ENCODE results near the gene UNC13C.
A peak's percentile ranks its signal among the peaks of the same experiment; 100 is the strongest.

The UNC13C gene

GRCh38 chr15:54547491-54547890, 569.2 kb downstream of the UNC13C start:
- Histone ChIP-seq H3K27me3 (ENCODE audit: insufficient read depth, low read depth) (no peaks in the 10 kb centered on the region), H3K4me2 (no peak overlapping the region), H3K79me2 (ENCODE audit: insufficient read depth, low read depth) (no peaks in the 10 kb centered on the region), H3K36me3 (ENCODE audit: insufficient read depth) (no peaks in the 10 kb centered on the region), H3K4me3 (IDR thresholded peaks at IDR 0.05; ENCODE audit: insufficient read depth, low read depth, low read length) (no peak overlapping the region), H3K9ac (no peak overlapping the region), H3K27ac (no peak overlapping the region), H4K20me1 (ENCODE audit: insufficient read depth) (no peaks in the 10 kb centered on the region), H2AFZ (ENCODE audit: low read depth) (no peak overlapping the region), H3K4me1 (ENCODE audit: low read depth, poor library complexity, severe bottlenecking) (no peaks in the 10 kb centered on the region)
- no peak for TF ChIP-seq CTCF (conservative IDR thresholded peaks at IDR 0.05; ENCODE audit: low read depth, low read length)

GRCh38 chr15:54550954-54551353, 572.7 kb downstream of the UNC13C start:
- TF ChIP-seq CTCF (conservative IDR thresholded peaks at IDR 0.05; ENCODE audit: low read depth, low read length): no peak

GRCh38 chr15:54556231-54556630, 578.0 kb downstream of the UNC13C start:
- H3K9ac ChIP-seq: no peak overlapping the region
- H3K4me1 ChIP-seq (ENCODE audit: low read depth, poor library complexity, severe bottlenecking): peaks cover 67% of the 10 kb centered on the region
- H3K27me3 ChIP-seq (ENCODE audit: insufficient read depth, low read depth): no peaks in the 10 kb centered on the region
- H4K20me1 ChIP-seq (ENCODE audit: insufficient read depth): no peaks in the 10 kb centered on the region
- no peak for TF ChIP-seq CTCF (conservative IDR thresholded peaks at IDR 0.05; ENCODE audit: low read depth, low read length)
- H2AFZ ChIP-seq (ENCODE audit: low read depth): no peak overlapping the region
- H3K79me2 ChIP-seq (ENCODE audit: insufficient read depth, low read depth): no peaks in the 10 kb centered on the region
- peak overlapping the region; percentile 26 for H3K4me2 ChIP-seq
- H3K36me3 ChIP-seq (ENCODE audit: insufficient read depth): no peaks in the 10 kb centered on the region
- H3K27ac ChIP-seq: peak overlapping the region; percentile 39
- no peak overlapping the region for H3K4me3 ChIP-seq (IDR thresholded peaks at IDR 0.05; ENCODE audit: insufficient read depth, low read depth, low read length)

More at GRCh38 chr15:54550954-54551353, 572.7 kb downstream of the UNC13C start:
- Histone ChIP-seq H2AFZ (ENCODE audit: low read depth) (no peak overlapping the region), H4K20me1 (ENCODE audit: insufficient read depth) (no peaks in the 10 kb centered on the region), H3K27ac (no peak overlapping the region), H3K9ac (no peak overlapping the region), H3K36me3 (ENCODE audit: insufficient read depth) (no peaks in the 10 kb centered on the region), H3K27me3 (ENCODE audit: insufficient read depth, low read depth) (no peaks in the 10 kb centered on the region), H3K4me3 (IDR thresholded peaks at IDR 0.05; ENCODE audit: insufficient read depth, low read depth, low read length) (no peak overlapping the region), H3K79me2 (ENCODE audit: insufficient read depth, low read depth) (no peaks in the 10 kb centered on the region), H3K4me1 (ENCODE audit: low read depth, poor library complexity, severe bottlenecking) (peaks cover 20% of the 10 kb centered on the region), H3K4me2 (no peak overlapping the region)

- Histone ChIP-seq H3K27me3 (ENCODE audit: insufficient read depth, low read depth) (no peaks in the 10 kb centered on the region), H3K79me2 (ENCODE audit: insufficient read depth, low read depth) (no peaks in the 10 kb centered on the region)
- no peak for TF ChIP-seq CTCF (conservative IDR thresholded peaks at IDR 0.05; ENCODE audit: low read depth, low read length)
Measured at GRCh38 chr15:54559405-54560069, 581.3 kb downstream of the UNC13C start.

More at GRCh38 chr15:54559405-54560069, 581.3 kb downstream of the UNC13C start:
- H3K9ac ChIP-seq: peak overlapping the region; percentile 10; the same call in 1 of the 2 replicates
- peaks cover 65% of the 10 kb centered on the region for H3K4me1 ChIP-seq (ENCODE audit: low read depth, poor library complexity, severe bottlenecking)
- H2AFZ ChIP-seq (ENCODE audit: low read depth): peak overlapping the region; percentile 21; the same call in 1 of the 2 replicates
- peak overlapping the region; percentile 44 for H3K27ac ChIP-seq
- H3K4me2 ChIP-seq: peak overlapping the region; percentile 70
- no peaks in the 10 kb centered on the region for H3K36me3 ChIP-seq (ENCODE audit: insufficient read depth)
- H4K20me1 ChIP-seq (ENCODE audit: insufficient read depth): no peaks in the 10 kb centered on the region
- no peak overlapping the region for H3K4me3 ChIP-seq (IDR thresholded peaks at IDR 0.05; ENCODE audit: insufficient read depth, low read depth, low read length)

Data from KMS-11 (cell line).